MM.1S (cell line): ENCODE measurements around the gene WDFY2.

Experiments
- EZH2 ChIP-seq: fragments of 300-600 bp; sonication (generic); optimal IDR thresholded peaks from 2 replicates; pipeline ENCODE3; 2017; ENCODE audit warnings: low read depth, mild to moderate bottlenecking, antibody characterized with exemption, low read length, mixed read lengths
- EZH2phosphoT487 ChIP-seq: fragments of 300-600 bp; sonication (generic); IDR thresholded peaks from 2 replicates; pipeline ENCODE4 v1.6.1; 2018; ENCODE audit warnings: antibody characterized with exemption, low read length
- TF ChIP-seq, protein P1 (sequence below): fragments of 300-600 bp; sonication (generic); IDR thresholded peaks from 2 replicates; pipeline ENCODE4 v1.5.1; 2016; ENCODE audit warnings: antibody characterized with exemption, low read length, mixed read lengths

DNA sequence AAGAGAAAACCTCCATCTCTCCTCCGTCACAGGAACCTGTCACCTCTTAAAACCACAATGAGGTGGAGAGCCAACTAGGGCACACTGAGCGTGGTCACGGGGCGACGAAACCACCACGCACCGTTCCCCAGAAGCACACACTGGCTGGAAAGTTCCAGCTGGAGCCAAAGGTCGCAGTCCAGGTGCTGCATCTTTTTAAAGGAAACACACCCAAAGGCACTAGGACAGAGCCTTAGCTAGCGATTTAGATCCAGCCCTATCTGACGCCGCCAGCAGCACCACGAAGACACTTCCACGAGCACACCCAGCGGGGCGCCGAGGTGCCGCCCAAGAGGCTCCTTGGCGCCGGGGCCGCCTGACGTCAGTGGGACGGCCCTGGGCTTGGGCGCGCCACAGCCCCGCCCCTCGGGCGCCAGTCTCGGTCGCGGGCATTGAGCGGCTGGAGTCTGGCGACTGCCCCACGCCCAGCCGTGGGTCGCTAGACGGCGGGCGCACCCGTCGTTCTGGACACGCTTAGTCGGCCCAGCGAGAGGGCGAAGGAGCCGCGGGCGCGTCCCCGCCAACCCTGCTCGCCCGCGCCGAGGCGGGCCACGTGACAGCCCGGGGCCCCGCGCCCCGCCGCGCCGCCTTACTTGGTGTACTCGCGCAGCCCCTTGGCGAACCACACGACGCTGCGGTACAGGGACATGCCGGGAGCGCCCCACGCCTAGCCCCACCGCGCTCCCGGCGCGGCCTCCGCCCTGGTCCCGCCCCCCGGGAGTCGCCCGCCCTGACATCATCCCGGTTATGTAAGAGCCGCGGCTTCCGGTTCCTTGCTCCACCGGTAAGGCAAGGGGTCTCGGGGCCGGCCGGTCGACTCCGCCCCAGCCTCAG is 219.4 kb downstream of the WDFY2 start, which contains the start of gene DHRS12:
- TF ChIP-seq, protein P1, sequence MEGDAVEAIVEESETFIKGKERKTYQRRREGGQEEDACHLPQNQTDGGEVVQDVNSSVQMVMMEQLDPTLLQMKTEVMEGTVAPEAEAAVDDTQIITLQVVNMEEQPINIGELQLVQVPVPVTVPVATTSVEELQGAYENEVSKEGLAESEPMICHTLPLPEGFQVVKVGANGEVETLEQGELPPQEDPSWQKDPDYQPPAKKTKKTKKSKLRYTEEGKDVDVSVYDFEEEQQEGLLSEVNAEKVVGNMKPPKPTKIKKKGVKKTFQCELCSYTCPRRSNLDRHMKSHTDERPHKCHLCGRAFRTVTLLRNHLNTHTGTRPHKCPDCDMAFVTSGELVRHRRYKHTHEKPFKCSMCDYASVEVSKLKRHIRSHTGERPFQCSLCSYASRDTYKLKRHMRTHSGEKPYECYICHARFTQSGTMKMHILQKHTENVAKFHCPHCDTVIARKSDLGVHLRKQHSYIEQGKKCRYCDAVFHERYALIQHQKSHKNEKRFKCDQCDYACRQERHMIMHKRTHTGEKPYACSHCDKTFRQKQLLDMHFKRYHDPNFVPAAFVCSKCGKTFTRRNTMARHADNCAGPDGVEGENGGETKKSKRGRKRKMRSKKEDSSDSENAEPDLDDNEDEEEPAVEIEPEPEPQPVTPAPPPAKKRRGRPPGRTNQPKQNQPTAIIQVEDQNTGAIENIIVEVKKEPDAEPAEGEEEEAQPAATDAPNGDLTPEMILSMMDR = no peak
- TF ChIP-seq EZH2phosphoT487 = no peak
- no peak for TF ChIP-seq EZH2
